AML-193 (cell line): ENCODE data around the gene CHIT1.
"Not testable (repeated sequence)": the region's sequence is repeated elsewhere in the genome, so short reads cannot be mapped to it uniquely, and the experiment has no call there.

Experiments used
- DNase-seq, 2 experiments: peaks; one replicate each; lab custom pipeline; 2025; lab: John Stamatoyannopoulos, UW

Gene CHIT1

DNA sequence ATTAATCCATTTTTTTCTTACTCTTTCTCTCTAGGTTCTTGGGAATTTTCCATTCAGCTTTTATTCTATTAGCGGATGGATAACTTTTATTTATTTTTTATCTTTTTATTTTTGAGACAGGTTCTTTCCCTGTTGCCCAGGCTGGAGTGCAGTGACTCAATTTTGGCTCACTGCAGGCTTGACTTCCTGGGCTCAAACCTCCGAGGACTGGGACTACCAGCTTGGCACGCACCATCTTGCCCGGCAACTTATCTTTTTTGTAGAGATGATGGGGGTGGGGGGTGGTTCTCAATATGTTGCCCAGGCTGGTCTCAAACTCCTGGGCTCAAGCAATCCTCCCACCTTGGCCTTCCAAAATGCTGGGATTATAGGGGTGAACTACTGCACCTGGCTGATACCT lies 36.1 kb upstream of the CHIT1 start:
- DNase-seq = no peak

DNA sequence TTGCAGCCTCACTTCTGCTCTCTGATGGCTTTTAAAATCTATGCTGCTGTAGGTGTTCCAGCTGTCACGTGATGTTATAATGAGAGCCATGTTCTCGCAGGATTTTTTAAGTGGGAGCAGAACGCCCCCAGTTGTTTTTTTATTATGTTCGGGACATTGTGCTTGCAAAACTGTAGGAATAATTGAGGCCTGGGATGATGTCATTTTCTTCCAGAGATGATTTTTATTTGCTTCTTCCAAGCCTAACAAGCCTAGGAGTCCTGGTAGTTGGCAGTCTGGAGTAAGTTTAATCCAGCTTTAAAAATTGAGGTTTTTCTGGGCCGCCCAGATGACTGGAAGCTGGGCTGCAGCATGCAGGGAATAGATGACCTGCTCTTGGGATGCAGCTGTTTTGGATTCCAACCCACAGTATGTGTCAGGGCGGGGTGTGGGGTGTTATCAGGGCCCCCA lies 34.6 kb upstream of the CHIT1 start:
- no peak for DNase-seq

DNA sequence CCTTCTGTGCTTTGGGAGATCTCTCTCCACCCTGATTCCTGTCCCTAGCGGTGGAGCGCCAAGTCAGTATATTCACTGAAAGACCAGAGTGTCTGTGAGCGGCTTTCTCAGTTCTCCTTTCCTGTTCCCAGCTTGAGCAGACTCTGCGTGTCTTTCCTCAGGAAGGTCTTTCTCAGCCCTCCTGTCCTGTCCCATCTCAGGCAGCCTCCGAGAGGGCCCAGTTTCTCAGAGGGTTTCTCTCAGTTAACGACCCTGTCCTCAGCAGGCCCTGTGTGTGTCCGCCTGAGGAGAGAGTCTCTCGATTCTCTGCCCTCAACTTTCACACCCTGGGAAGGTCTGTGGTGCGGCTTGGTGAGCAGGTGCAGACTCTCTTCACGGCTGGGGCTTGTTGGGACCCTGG lies 34.0 kb upstream of the CHIT1 start:
- DNase-seq = no peak

DNA sequence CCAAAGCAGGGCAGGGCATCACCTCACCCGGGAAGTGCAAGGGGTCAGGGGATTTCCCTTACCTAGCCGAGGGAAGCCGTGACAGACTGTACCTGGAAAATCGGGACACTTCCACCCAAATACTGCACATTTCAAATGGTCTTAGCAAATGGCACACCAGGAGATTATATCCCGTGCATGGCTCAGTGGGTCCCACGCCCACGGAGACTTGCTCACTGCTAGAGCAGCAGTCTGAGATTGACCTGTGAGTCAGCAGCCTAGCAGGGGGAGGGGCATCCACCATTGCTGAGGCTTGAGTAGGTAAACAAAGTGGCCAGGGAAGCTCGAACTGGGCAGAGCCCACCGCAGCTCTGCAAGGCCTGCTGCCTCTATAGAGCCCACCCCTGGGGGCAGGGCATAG lies 27.2 kb upstream of the CHIT1 start:
- DNase-seq = not testable (repeated sequence)

DNA sequence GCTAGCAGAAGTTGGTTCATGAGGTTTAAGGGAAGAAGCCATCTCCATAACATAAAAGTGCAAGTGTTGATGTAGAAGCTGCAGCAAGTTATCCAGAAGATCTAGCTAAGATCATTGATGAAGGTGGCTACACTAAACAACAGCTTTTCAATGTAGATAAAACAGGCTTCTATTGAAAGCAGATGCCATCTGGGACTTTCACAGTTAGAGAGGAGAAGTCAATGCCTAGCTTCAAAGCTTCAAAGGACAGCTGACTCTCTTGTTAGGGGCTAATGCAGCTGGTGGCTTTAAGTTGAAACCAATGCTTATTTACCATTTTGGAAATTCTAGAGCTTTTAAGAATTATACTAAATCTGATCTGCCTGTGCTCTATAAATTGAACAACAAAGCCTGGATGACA lies 25.3 kb upstream of the CHIT1 start:
- DNase-seq = not testable (repeated sequence)

DNA sequence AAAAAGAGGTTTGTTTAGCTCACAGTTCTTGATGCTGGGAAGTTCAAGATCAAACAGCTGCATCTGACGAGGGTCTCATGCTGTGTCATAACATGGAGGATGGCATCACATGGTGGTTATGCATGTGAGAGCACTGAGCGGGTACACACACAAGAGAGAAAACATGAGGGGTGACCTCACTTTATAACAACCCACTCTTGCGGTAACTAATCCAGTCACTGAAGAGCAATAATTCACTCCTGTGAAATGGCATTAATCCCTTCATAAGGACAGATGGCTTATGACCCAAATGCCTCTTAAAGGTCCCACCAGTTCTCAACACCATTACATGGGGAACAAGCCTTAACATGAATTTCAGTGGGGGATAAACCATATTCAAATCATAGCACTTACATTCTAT lies 23.2 kb upstream of the CHIT1 start:
- no peak for DNase-seq

DNA sequence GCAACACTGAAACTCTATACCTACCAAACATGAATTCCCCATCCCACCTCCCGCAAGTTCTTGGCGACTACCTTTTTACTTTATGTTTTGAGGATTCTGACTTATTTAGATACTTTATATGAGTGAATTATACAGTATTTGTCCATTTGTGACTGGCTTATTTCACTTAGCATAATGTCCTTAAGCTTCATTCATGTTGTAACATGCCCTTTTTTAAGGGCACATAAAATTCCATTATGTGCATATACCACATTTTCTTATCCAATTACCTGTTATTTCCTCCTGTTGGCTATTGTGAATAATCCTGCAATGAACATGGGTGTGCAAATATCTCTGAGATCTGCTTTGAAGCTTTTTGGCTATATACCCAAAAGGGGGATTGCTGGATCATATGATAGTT lies 22.0 kb upstream of the CHIT1 start:
- no peak for DNase-seq

DNA sequence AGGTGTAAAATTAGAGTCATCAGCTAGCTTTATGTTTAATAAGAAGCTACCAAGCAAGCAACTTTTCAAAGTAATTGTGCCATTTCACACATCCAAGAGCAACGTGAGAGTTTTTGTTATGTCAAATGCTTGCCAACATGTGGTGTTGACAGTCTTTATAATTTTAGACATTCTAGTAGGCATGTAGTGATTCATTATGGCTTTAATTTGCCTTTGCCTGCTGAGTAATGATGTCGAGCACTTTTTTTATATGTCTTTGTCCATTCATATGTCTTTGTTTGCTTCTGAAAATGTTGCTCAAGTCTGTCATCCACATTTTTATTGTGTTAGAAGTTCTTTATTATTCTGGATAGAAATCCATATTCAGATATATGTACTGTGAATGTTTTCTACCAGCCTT lies 21.4 kb upstream of the CHIT1 start:
- DNase-seq = no peak

DNA sequence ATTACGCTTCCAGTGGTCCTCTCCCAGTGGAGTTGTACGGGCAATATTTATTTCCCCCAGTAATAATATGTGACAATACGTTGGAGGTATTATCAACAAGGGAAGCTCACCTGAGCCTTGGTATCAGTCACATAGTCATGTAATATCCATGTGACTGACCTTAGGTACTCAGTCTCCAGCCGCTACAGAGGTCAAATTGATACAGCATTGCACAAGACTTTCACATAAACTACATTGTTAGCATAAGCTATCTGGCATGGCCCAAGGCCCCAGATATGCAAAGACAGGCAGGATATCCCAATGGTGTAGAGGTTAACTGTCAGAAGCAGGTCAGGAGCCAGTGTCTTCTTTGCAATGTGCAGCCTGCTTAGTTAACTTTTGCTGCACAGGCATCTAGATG lies 15.3 kb upstream of the CHIT1 start:
- DNase-seq = no peak

DNA sequence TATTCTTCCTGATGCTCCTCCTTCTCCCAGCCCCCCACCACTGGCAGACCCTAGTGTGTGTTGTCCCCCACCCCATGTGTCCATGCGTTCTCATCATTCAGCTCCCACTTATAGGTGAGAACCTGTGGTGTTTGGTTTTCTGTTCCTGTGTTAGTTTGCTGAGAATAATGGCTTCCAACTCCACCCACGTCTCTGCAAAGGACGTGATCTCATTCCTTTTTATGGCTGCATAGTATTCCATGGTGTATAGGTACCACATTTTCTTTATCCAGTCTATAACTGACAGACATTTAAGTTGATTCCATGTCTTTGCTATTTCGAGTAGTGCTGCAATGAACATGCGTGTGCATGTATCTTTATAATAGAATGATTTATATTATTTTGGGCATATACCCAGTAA lies 12.2 kb upstream of the CHIT1 start:
- not testable (repeated sequence) for DNase-seq

DNA sequence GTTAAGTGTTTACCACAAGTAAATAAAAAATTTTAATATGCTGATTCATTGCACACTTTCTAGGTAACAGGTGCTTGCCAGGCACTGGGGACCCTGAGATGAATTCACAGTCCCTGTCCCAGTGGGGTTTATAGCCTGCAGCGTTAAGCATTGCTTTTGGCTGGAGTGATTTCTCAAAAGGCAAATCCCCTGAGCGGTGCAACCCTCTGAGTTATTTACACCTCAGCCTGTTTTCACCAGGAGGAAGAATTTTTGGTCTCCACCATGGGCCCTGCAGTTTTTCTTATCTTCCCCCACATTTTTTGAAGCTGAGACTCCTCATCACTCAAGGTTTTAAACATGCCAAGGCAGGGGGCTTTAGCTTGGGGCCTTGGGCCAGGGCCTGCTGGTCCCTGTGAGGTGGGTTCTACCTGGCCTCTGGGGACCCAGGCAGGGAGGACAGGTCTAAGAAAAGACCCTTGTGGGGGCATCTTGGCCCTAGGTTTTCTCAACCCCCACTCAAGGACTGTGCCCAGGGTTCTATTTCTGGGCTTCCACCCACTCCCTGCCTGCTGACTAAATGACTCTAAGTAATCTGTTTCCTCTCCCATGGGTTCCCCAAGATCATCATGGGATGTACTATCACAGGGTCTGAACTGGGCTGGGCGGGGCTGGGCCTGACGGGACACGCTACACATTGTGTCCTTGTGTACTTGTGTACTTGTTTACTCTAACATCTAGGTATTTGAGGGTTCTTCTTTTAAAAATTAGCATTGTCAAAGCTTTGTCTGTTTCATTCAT lies 10.2 kb upstream of the CHIT1 start:
- DNase-seq = no peak

DNA sequence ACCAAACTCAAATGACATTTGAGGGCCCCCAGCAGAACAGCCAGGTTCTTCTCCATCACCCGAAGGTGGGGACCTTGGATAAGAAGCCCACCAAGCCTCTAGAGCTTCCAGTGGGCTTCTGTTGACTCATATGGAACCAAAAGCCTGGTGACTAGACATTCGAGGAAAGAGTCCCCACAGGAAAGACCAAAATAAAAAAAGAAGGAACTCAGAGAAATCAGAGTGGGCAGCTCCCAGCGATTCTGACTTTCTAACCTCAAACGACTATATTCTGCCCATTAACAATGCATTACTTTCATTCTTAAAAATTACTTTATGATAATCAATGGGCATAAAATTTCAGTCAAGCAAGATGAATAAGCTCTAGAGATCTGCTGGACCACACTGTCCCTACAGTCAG lies 9.6 kb upstream of the CHIT1 start:
- no peak for DNase-seq

DNA sequence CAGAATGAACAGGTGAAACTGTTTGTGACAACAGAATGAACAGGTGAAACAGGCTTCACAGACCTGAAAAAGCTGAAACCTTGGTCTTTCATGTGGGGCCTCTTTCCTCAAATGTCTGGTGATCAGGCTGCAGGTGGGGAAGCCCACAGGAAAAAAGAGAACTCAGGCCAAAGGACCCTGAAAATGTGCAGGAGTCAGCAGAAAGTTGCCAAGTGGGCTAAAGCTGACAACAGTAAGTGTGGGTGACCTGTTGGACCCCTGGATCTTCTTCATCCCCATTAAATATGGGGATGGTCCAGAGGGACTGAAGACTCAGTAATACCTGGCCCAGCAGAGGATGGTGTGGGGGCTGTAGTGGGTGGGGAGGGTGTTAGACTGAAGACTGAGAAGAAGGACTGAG lies 9.1 kb upstream of the CHIT1 start:
- DNase-seq = no peak

DNA sequence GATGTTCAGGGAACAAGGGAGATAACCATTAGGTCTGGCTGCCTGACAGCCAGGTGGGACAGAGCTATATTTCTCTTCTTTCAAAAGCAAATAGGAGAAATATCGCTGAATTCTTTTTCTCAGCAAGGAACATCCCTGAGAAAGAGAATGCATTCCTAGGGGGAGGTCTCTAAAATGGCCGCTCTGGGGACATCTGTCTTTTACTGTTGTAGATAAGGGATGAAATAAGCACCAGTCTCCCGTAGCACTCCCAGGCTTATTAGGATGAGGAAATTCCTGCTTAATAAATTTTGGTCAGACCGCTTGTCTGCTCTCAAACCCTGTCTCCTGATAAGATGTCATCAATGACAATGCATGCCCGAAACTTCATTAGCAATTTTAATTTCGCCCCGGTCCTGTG lies 5.4 kb upstream of the CHIT1 start:
- not testable (repeated sequence) for DNase-seq

DNA sequence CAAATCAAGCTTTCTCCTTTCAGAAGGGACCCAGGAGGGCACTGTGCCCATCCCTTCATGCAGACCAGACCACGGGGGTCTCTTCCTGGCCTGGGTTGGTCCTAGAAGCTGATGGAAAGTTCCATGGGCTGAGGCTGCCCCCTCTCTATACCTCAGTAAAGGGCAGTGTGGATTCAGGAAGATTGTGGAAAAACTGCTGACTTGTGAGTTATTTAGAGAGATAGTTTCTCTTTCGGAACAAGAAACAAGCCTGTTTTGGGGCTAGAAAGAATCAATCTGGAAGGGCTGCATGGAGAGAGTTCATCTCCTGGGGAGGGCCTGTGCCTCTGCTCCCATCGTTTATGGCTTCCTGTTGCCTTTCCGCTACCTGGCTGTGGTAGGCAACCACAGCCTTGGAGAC lies 803 bp downstream of the CHIT1 start:
- no peak for DNase-seq

DNA sequence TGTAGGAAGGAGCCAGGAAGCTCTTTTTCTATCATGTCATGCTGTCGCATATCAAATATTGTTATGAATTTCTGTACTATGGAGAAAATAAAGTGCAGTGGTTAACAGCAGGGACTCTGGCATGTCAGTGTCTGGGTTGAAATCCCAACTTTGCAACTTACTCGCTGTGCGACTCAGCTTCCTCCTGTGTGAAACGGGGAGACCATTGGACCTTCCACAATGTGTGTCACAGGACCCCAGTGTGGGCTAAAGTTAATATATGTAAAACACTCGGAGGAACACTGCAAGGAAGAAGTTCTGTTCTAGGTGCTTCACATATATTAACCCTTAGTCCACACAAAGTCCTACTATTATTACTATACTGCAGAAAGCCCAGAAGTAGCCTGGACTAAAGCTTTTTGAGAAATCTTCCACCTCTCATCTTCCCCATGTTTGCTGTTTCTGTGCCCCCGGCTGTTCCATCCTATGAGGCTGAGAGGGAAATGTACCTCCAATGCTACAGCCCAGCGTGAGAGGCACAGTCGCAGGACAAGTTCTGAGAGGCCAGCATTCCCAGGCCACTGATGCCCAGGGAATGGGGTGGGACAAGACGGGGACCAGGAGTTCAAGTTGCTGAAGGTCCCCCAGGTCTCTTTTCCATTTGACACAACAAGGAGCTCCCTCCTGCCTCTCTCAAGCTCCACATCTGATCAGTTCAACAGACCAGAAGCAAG lies 1.9 kb downstream of the CHIT1 start:
- no peak for DNase-seq

DNA sequence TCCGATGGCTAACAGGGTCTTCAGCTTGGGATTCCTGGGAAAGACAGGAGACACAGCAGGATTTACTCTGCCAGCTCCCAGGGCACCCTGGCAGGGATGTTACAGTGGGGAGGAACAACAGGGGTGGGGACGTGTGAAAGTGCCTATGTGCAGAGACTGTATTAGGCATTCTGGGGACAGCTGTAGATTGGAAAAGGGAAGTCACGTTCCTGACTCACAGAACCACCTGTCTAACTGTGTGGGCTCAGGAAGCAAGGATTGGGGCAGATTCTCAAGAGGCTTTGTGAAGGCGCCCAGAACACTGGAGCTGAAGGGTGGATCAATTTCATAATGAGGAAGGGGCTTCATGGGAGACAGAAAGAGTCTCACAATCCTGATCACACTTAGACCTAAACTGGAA lies 4.4 kb downstream of the CHIT1 start:
- DNase-seq = no peak

DNA sequence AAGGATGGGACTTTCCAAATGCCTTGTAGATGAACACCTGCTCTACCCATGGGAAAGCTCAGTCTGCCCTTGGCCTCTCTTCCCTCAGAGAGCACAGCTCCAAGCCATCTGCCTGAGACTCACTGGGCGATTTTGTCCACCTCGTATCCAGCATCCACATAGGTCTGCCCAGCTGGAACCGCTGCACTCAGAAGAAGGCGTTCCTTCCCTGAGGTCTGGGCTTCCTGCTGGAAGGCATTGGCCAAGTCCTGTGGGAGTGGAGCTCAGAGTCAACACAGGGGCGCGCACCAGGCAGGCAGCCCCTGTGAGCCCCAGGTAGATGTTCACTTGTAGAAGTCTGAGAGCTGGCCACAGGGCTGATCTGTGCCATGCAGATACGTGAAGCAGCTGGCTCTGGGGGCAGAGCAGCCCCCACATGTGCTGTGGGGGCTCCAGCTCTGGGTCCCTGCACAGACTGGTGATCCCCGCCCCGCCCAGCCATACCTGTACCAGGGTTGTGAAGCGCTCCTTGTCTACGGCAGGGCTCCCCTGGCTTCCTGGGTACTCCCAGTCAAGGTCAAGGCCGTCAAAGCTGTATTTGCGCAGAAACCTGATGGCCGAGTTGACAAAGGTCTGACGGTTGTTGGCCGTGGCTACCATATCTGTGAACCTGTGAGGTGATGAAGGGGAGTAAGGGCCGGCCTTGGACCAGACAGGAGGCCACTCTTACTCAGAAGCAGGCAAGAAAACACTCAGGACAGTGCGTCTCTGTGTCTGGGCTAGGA lies 6.3 kb downstream of the CHIT1 start:
- DNase-seq = no peak

DNA sequence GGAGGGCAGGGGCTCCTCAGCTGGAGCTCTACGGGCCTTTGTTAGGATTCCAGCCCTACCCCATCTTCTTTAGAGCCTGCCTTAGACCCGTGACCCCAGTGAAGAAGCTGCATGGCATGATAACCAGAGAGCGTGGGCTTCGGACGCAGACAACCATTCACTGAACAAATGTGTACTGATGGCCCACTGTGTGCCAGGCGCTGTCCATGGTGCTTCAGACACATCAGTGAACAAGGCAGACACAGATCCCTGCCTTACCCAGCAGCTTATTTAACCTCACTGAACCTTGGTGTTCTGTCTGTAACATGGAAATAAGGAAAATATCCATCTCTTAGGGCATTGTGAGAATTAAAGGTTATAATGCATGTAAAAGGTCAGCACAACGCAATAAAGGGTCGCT lies 9.5 kb downstream of the CHIT1 start:
- DNase-seq = no peak

DNA sequence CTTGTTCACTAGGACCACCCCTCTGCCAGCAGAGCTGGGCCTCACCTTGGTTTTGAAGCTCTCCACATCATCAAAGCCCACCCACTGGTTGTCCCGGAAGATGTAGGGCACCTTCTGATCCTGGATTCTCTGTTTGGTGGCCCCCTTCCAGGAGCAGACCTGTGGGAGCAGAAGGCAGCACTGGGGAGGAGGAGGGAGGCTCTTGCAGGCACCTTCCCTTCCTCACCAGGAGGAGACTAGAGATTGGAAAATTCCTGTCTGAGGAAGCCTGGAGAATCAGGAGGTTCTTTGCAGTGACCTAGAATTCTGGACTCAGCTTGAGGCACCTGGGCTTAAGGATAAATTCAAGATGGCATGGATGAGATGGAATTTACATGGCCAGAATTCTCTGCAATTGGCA lies 10.3 kb downstream of the CHIT1 start:
- no peak for DNase-seq

DNA sequence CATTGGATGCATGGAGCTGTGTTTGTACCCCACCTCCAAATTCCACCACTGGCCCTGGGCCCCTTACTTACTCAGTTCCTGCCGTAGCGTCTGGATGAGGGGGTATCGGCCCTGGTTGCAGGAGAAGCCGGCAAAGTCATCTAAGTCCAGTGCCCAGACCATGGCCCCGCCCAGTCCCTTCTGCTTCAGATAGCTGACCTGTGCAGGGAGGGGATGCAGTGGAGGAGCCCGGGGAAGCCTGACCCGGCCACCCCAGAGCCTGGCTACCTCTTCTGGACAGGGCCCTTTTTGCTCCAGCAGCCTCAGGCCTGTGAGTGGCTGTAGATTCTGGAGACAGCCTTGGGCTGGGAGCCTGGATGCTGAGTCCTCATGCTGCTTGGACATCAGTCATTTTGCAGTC lies 11.8 kb downstream of the CHIT1 start:
- no peak for DNase-seq

DNA sequence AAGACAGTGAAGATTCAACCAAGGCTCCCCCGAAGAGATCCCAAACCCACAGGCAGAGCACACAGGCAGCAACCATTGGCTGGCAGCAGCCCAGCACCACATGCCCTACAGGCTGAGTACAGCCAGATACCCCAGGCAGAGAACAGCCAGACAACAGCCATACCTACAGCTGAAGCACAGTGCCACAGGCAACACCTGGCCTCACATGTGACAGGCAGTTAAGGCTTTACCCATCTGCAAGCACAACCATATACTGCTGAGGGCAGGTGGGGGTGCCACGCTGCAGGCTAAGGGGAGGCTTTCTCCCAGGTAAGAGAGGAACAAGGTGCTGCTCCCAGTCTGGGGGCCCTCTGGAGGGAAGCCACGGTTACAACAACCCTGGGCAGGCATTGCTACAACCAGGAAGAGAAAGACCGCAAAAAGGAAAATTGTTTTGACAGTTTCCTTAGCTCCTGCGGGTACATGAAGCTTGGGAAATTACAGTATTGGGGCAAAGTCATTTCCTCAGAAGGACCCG lies 12.3 kb downstream of the CHIT1 start:
- DNase-seq = peak in 1 of 2 experiments; percentile 19
